ENCODE measurements around the gene C1QTNF8. TPM values are rescaled to one million over a fixed set of nuclear protein-coding genes. Genes with fewer than 3 reads are reported as not detected.

C1QTNF8 gene
- total RNA-seq, 1 donor from 2014 or later: not detected

- Mint-ChIP-seq H3K27me3 (ENCODE audit: unreplicated experiment) (peaks cover 2% of the 10 kb centered on the region), H3K27ac (ENCODE audit: unreplicated experiment) (no peak overlapping the region), H3K9me3 (ENCODE audit: unreplicated experiment) (peaks cover 5% of the 10 kb centered on the region), H3K4me3 (ENCODE audit: unreplicated experiment) (no peak overlapping the region), H3K36me3 (ENCODE audit: unreplicated experiment) (no peaks in the 10 kb centered on the region), H3K4me1 (ENCODE audit: low read depth, unreplicated experiment) (peaks cover 5% of the 10 kb centered on the region)
- peak; percentile 77 for DNase-seq
- TF ChIP-seq, protein P1, sequence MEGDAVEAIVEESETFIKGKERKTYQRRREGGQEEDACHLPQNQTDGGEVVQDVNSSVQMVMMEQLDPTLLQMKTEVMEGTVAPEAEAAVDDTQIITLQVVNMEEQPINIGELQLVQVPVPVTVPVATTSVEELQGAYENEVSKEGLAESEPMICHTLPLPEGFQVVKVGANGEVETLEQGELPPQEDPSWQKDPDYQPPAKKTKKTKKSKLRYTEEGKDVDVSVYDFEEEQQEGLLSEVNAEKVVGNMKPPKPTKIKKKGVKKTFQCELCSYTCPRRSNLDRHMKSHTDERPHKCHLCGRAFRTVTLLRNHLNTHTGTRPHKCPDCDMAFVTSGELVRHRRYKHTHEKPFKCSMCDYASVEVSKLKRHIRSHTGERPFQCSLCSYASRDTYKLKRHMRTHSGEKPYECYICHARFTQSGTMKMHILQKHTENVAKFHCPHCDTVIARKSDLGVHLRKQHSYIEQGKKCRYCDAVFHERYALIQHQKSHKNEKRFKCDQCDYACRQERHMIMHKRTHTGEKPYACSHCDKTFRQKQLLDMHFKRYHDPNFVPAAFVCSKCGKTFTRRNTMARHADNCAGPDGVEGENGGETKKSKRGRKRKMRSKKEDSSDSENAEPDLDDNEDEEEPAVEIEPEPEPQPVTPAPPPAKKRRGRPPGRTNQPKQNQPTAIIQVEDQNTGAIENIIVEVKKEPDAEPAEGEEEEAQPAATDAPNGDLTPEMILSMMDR (IDR thresholded peaks at IDR 0.05; ENCODE audit: partially characterized antibody, unreplicated experiment): no peak
These were observed 12.5 kb upstream of the C1QTNF8 start for GRCh38 chr16:1108299-1109252.

DNA sequence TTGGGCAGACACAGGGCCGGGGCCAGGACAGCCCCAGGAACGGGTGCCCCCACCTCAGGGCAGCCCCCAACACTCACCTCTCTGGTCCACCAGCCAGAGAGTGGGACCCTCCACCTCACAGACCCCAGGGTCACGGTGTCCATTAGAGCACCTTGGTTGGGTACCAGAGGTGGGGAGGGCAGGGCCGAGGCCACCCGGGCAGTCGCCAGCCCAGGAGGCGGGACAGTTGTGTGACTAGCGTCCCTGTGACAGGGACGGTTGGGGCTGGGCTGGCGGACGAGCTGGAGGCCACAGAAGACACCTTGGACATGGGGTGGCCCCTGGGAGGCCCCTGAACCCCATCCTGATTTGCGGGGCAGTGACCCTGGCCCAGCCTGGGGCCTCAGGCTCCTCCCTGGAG lies 11.7 kb upstream of the C1QTNF8 start:
- DNase-seq: no peak
- Mint-ChIP-seq H3K4me3 (ENCODE audit: unreplicated experiment) (no peak overlapping the region), H3K27ac (ENCODE audit: unreplicated experiment) (no peak overlapping the region)

DNA sequence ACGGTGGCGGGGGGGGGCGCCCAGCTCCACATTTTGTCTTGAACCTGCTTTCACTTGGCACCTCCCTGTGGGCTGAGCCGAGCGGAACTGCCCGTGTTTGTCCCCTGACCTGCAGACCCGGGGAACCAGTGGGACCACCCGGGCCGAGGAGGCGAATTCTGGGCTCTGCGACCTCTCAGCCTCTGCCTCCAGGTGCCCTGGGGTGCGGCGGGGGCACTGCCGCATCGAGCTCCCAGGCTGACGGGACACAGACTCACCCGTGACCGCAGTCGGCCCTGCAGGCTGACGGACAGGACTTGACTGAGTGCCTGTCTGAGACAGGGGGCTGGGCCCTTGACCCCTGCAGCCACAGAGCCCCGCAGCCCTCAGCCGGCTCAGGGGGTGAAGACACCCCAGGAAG lies 11.1 kb upstream of the C1QTNF8 start:
- TF ChIP-seq, protein P1 (IDR thresholded peaks at IDR 0.05; ENCODE audit: partially characterized antibody, unreplicated experiment): no peak
- Mint-ChIP-seq H3K27ac (ENCODE audit: unreplicated experiment) (no peak overlapping the region), H3K9me3 (ENCODE audit: unreplicated experiment) (peaks cover 5% of the 10 kb centered on the region), H3K4me3 (ENCODE audit: unreplicated experiment) (no peak overlapping the region), H3K27me3 (ENCODE audit: unreplicated experiment) (peaks cover 2% of the 10 kb centered on the region), H3K4me1 (ENCODE audit: low read depth, unreplicated experiment) (peaks cover 1% of the 10 kb centered on the region), H3K36me3 (ENCODE audit: unreplicated experiment) (no peaks in the 10 kb centered on the region)
- DNase-seq: no peak

More for the DNA sequence above, 11.7 kb upstream of the C1QTNF8 start:
- Mint-ChIP-seq H3K27me3 (ENCODE audit: unreplicated experiment) (peaks cover 2% of the 10 kb centered on the region), H3K4me1 (ENCODE audit: low read depth, unreplicated experiment) (peaks cover 1% of the 10 kb centered on the region), H3K36me3 (ENCODE audit: unreplicated experiment) (no peaks in the 10 kb centered on the region), H3K9me3 (ENCODE audit: unreplicated experiment) (peaks cover 5% of the 10 kb centered on the region)
- TF ChIP-seq, protein P1 (IDR thresholded peaks at IDR 0.05; ENCODE audit: partially characterized antibody, unreplicated experiment): no peak

- Mint-ChIP-seq H3K4me1 (ENCODE audit: low read depth, unreplicated experiment) (peaks cover 1% of the 10 kb centered on the region), H3K27ac (ENCODE audit: unreplicated experiment) (no peak overlapping the region), H3K4me3 (ENCODE audit: unreplicated experiment) (no peak overlapping the region), H3K9me3 (ENCODE audit: unreplicated experiment) (peaks cover 5% of the 10 kb centered on the region), H3K36me3 (ENCODE audit: unreplicated experiment) (no peaks in the 10 kb centered on the region), H3K27me3 (ENCODE audit: unreplicated experiment) (peaks cover 2% of the 10 kb centered on the region)
- TF ChIP-seq, protein P1 (IDR thresholded peaks at IDR 0.05; ENCODE audit: partially characterized antibody, unreplicated experiment): no peak
- no peak for DNase-seq
These were observed 10.6 kb upstream of the C1QTNF8 start for GRCh38 chr16:1106659-1107058.

Data from glutamatergic neuron (in vitro differentiated cells).